ENCODE measurements around the gene TTC22.
A peak's percentile ranks its signal among the peaks of the same experiment; 100 is the strongest.

TTC22 gene

GRCh38 chr1:54805466-54805865 is 4.3 kb upstream of the TTC22 start:
- no peaks in the 10 kb centered on the region for H3K36me3 Mint-ChIP-seq
- no peaks in the 10 kb centered on the region for H3K9me3 Mint-ChIP-seq
- no peak for ATAC-seq
- peaks cover 9% of the 10 kb centered on the region for H3K4me1 Mint-ChIP-seq
- no peak overlapping the region for H3K27ac Mint-ChIP-seq
- no peaks in the 10 kb centered on the region for H3K27me3 Mint-ChIP-seq
- H3K4me3 Mint-ChIP-seq, result no peak overlapping the region

GRCh38 chr1:54804471-54805132 is 3.5 kb upstream of the TTC22 start:
- Mint-ChIP-seq H3K4me1 (peaks cover 17% of the 10 kb centered on the region), H3K4me3 (no peak overlapping the region), H3K9me3 (no peaks in the 10 kb centered on the region), H3K36me3 (no peaks in the 10 kb centered on the region), H3K27ac (no peak overlapping the region), H3K27me3 (no peaks in the 10 kb centered on the region)
- no peak for ATAC-seq

GRCh38 chr1:54803761-54804470 is 2.8 kb upstream of the TTC22 start:
- Mint-ChIP-seq H3K9me3 (no peaks in the 10 kb centered on the region), H3K4me1 (peaks cover 24% of the 10 kb centered on the region), H3K27ac (no peak overlapping the region), H3K4me3 (no peak overlapping the region), H3K27me3 (no peaks in the 10 kb centered on the region), H3K36me3 (no peaks in the 10 kb centered on the region)
- no peak for ATAC-seq

- H3K36me3 Mint-ChIP-seq, result peaks cover 10% of the 10 kb centered on the region
- H3K4me3 Mint-ChIP-seq, result peak overlapping the region; percentile 91
- peaks cover 38% of the 10 kb centered on the region for H3K4me1 Mint-ChIP-seq
These were observed 853 bp downstream of the TTC22 start for GRCh38 chr1:54800041-54800898.

GRCh38 chr1:54798769-54799641 is 2.1 kb downstream of the TTC22 start:
- no peaks in the 10 kb centered on the region for H3K27me3 Mint-ChIP-seq
- H3K36me3 Mint-ChIP-seq, result peaks cover 10% of the 10 kb centered on the region
- no peak for ATAC-seq
- H3K4me1 Mint-ChIP-seq, result peaks cover 44% of the 10 kb centered on the region
- peak overlapping the region; percentile 3 for H3K4me3 Mint-ChIP-seq
- H3K9me3 Mint-ChIP-seq, result no peaks in the 10 kb centered on the region
- H3K27ac Mint-ChIP-seq, result peak overlapping the region; percentile 59

More at GRCh38 chr1:54800041-54800898, 853 bp downstream of the TTC22 start:
- ATAC-seq, result no peak
- H3K27ac Mint-ChIP-seq, result peak overlapping the region; percentile 68
- H3K27me3 Mint-ChIP-seq, result no peaks in the 10 kb centered on the region
- H3K9me3 Mint-ChIP-seq, result no peaks in the 10 kb centered on the region

GRCh38 chr1:54798206-54798605 is 2.9 kb downstream of the TTC22 start:
- Mint-ChIP-seq H3K27me3 (no peaks in the 10 kb centered on the region), H3K27ac (peak overlapping the region; percentile 59), H3K4me1 (peaks cover 44% of the 10 kb centered on the region), H3K36me3 (peaks cover 10% of the 10 kb centered on the region), H3K4me3 (no peak overlapping the region), H3K9me3 (no peaks in the 10 kb centered on the region)
- no peak for ATAC-seq

GRCh38 chr1:54796902-54797301 is 4.2 kb downstream of the TTC22 start:
- Mint-ChIP-seq H3K27ac (no peak overlapping the region), H3K4me3 (no peak overlapping the region), H3K9me3 (no peaks in the 10 kb centered on the region), H3K27me3 (no peaks in the 10 kb centered on the region), H3K36me3 (peaks cover 17% of the 10 kb centered on the region), H3K4me1 (peaks cover 42% of the 10 kb centered on the region)
- no peak for ATAC-seq

- no peak for ATAC-seq
- peaks cover 25% of the 10 kb centered on the region for H3K36me3 Mint-ChIP-seq
- peaks cover 35% of the 10 kb centered on the region for H3K4me1 Mint-ChIP-seq
- H3K4me3 Mint-ChIP-seq, result no peak overlapping the region
- H3K27ac Mint-ChIP-seq, result no peak overlapping the region
- no peaks in the 10 kb centered on the region for H3K9me3 Mint-ChIP-seq
- H3K27me3 Mint-ChIP-seq, result no peaks in the 10 kb centered on the region
These were observed 5.2 kb downstream of the TTC22 start for GRCh38 chr1:54795841-54796468.

- H3K27ac Mint-ChIP-seq, result no peak overlapping the region
- no peaks in the 10 kb centered on the region for H3K9me3 Mint-ChIP-seq
- no peak overlapping the region for H3K4me3 Mint-ChIP-seq
- H3K4me1 Mint-ChIP-seq, result peaks cover 34% of the 10 kb centered on the region
- no peak for ATAC-seq
- no peaks in the 10 kb centered on the region for H3K27me3 Mint-ChIP-seq
- H3K36me3 Mint-ChIP-seq, result peaks cover 26% of the 10 kb centered on the region
These were observed 5.8 kb downstream of the TTC22 start for GRCh38 chr1:54795356-54795665.

GRCh38 chr1:54794451-54795355 is 6.4 kb downstream of the TTC22 start:
- Mint-ChIP-seq H3K4me1 (peaks cover 28% of the 10 kb centered on the region), H3K4me3 (no peak overlapping the region), H3K9me3 (no peaks in the 10 kb centered on the region), H3K36me3 (peaks cover 28% of the 10 kb centered on the region), H3K27ac (no peak overlapping the region), H3K27me3 (no peaks in the 10 kb centered on the region)
- no peak for ATAC-seq

- no peak for ATAC-seq
- no peaks in the 10 kb centered on the region for H3K9me3 Mint-ChIP-seq
- H3K27me3 Mint-ChIP-seq, result no peaks in the 10 kb centered on the region
- peaks cover 31% of the 10 kb centered on the region for H3K36me3 Mint-ChIP-seq
- peaks cover 9% of the 10 kb centered on the region for H3K4me1 Mint-ChIP-seq
- no peak overlapping the region for H3K4me3 Mint-ChIP-seq
- H3K27ac Mint-ChIP-seq, result no peak overlapping the region
These were observed 8.3 kb downstream of the TTC22 start for GRCh38 chr1:54792686-54793282.

GRCh38 chr1:54791880-54792522 is 9.1 kb downstream of the TTC22 start:
- no peaks in the 10 kb centered on the region for H3K9me3 Mint-ChIP-seq
- H3K27me3 Mint-ChIP-seq, result no peaks in the 10 kb centered on the region
- H3K36me3 Mint-ChIP-seq, result peaks cover 37% of the 10 kb centered on the region
- H3K4me1 Mint-ChIP-seq, result peaks cover 6% of the 10 kb centered on the region
- H3K4me3 Mint-ChIP-seq, result no peak overlapping the region
- H3K27ac Mint-ChIP-seq, result no peak overlapping the region
- no peak for ATAC-seq

GRCh38 chr1:54788459-54788858 is 12.7 kb downstream of the TTC22 start:
- H3K27ac Mint-ChIP-seq, result no peak overlapping the region
- no peaks in the 10 kb centered on the region for H3K9me3 Mint-ChIP-seq
- H3K4me3 Mint-ChIP-seq, result no peak overlapping the region
- peaks cover 37% of the 10 kb centered on the region for H3K36me3 Mint-ChIP-seq
- ATAC-seq, result no peak
- no peaks in the 10 kb centered on the region for H3K27me3 Mint-ChIP-seq
- no peaks in the 10 kb centered on the region for H3K4me1 Mint-ChIP-seq
